ENCODE measurements around the gene PIGO.

- TF ChIP-seq POLR2AphosphoS5 (IDR thresholded peaks at IDR 0.05; ENCODE audit: low read depth, low read length) (no peak), POLR2A (IDR thresholded peaks at IDR 0.05; ENCODE audit: low read depth, low read length) (no peak), TAF1 (IDR thresholded peaks at IDR 0.05; ENCODE audit: borderline replicate concordance, low read depth, low read length) (no peak)
Observed at GRCh38 chr9:35048511-35048910, 47.9 kb downstream of the PIGO start.
